ENCODE measurements around the gene AS3MT. TPM values are rescaled to one million over a fixed set of nuclear protein-coding genes. Genes with fewer than 3 reads are reported as not detected.

The AS3MT gene
- total RNA-seq, 3 donors from 2014 or later, result 0.27 to 1.6 TPM; not detected in 1

DNA sequence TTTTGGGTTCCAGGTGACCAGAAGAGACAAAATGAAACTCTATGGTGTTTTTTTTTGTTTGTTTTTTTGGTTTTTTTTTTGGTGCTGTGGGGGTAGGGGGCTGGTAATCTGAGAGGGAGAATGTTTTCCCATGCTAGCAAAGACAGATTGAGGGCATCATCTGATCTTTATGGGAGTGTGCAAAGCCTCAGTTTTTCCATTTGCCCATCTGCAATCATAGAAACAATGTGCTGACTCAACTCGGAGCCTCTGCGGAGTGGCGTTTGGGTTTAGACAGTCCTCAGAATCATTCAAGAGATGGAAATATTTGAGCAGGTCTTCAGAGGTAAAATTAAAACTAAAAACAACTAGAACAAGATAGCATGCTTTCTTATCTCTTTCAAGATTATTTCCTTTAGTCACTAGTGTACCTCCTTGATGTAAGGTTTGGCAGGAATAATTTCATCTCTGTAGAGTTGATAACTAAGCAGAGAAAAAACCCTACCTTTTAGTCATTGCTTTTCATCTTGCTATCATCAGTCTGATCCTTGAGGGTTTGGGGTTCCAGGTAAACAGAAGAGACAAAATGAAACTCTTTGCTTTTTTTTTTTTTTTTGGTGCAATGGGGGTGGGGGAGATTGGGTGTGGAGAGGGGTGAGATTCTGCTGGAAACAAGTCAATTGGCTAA lies 66.8 kb downstream of the AS3MT start:
- no peaks in the 10 kb centered on the region for H3K4me1 ChIP-seq (ENCODE audit: low read depth)
- no peaks in the 10 kb centered on the region for H3K9me3 ChIP-seq
- ATAC-seq (no peak), DNase-seq (no peak)
- intact Hi-C loops (cut with DNase I, micrococcal nuclease), result no loop called here
- no peak overlapping the region for H3K4me3 ChIP-seq
- TF ChIP-seq, protein P1, sequence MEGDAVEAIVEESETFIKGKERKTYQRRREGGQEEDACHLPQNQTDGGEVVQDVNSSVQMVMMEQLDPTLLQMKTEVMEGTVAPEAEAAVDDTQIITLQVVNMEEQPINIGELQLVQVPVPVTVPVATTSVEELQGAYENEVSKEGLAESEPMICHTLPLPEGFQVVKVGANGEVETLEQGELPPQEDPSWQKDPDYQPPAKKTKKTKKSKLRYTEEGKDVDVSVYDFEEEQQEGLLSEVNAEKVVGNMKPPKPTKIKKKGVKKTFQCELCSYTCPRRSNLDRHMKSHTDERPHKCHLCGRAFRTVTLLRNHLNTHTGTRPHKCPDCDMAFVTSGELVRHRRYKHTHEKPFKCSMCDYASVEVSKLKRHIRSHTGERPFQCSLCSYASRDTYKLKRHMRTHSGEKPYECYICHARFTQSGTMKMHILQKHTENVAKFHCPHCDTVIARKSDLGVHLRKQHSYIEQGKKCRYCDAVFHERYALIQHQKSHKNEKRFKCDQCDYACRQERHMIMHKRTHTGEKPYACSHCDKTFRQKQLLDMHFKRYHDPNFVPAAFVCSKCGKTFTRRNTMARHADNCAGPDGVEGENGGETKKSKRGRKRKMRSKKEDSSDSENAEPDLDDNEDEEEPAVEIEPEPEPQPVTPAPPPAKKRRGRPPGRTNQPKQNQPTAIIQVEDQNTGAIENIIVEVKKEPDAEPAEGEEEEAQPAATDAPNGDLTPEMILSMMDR (IDR thresholded peaks at IDR 0.05), result no peak
- no peaks in the 10 kb centered on the region for H3K36me3 ChIP-seq (ENCODE audit: low read depth)

DNA sequence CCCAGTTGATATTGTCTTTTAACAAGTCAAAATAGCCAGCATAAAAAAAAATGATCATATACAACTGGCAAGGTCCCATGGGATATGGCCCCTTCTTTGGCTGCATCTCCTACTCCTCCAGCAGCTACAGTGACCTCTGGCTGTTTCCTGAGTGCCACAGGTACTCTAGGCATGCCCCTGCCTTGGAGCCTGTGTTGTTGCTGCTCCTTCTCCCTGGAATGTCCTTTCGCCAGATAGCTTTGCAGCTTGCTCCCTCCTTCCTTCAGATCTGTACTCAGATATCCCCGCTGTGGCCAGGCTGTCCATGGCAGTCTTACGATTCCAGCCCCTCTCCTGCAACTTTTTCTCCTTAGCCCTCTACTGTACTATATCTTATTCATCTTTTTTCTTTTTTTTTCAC lies 72.1 kb downstream of the AS3MT start:
- intact Hi-C loops (cut with DNase I, micrococcal nuclease), result no loop called here
- DNase-seq, result no peak
- TF ChIP-seq, protein P1 (IDR thresholded peaks at IDR 0.05), result no peak
- H3K4me3 ChIP-seq, result no peak overlapping the region
- no peak for ATAC-seq
- no peaks in the 10 kb centered on the region for H3K9me3 ChIP-seq
- H3K36me3 ChIP-seq (ENCODE audit: low read depth), result no peaks in the 10 kb centered on the region
- H3K4me1 ChIP-seq (ENCODE audit: low read depth), result no peaks in the 10 kb centered on the region

DNA sequence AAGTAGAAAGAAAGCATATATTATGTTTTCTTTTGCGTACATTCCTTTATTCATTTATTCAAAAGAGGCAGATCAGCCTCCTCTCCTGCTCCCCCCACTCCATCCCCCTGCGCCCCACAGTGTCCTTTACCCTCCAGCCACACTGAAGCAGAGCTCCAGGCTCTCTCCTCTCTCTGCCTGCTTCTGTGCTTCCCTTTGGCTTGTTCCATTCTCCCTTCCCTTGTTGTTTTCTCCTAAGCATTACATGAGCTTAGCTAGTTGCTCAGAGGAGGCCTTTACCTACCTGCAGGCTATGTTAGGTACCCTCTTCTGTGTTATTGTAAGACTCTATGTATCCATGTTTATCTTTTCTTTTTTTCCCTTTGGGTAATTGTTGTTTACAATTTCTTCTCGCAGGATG lies 76.2 kb downstream of the AS3MT start:
- intact Hi-C loops (cut with DNase I, micrococcal nuclease), result no loop called here
- no peak overlapping the region for H3K4me3 ChIP-seq
- H3K9me3 ChIP-seq, result no peaks in the 10 kb centered on the region
- ATAC-seq, result no peak
- TF ChIP-seq, protein P1 (IDR thresholded peaks at IDR 0.05), result no peak
- no peaks in the 10 kb centered on the region for H3K36me3 ChIP-seq (ENCODE audit: low read depth)
- DNase-seq, result no peak
- H3K4me1 ChIP-seq (ENCODE audit: low read depth), result no peaks in the 10 kb centered on the region

DNA sequence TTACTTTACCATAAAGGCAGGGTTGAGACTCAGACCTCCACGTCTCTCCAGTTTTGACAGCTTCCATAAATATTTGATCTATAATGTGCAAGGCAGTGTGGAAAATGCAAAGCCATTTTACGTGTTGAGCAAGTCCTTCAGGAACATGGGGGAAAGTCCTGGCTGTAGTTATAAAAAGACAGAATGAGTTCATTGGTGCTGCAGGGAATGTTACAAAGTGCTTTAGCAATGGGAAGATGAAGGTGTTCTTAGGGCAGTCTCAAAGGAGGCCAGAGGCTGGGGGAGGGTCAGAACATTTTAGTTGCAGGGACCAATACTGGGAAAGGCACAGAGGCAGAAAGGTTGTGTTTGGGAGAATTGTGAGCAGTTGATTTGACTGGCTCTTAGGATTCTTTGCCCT lies 76.7 kb downstream of the AS3MT start:
- Histone ChIP-seq H3K9me3 (no peaks in the 10 kb centered on the region), H3K4me3 (no peak overlapping the region), H3K4me1 (ENCODE audit: low read depth) (no peaks in the 10 kb centered on the region), H3K36me3 (ENCODE audit: low read depth) (no peaks in the 10 kb centered on the region)
- TF ChIP-seq, protein P1 (IDR thresholded peaks at IDR 0.05), result no peak
- intact Hi-C loops (cut with DNase I, micrococcal nuclease), result no loop called here
- DNase-seq (no peak), ATAC-seq (peak; percentile 25)

DNA sequence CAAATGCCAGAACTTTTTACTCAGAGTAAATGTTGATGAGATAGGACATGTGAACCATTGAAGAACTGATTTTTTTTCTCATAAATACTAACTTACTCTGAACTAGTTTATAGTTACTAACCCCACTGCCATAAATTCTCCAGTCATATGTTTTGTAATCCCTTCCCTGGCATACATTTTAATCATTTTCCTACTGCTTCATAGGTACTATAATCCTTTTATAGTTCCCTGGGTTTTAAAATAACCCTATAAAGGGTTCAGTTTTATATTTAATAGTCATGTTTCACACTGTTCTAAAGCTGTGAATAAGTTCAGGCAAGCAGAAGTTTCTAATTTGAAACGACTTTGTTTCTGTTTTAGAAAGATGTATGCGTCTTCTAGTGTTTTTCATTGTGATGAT lies 77.7 kb downstream of the AS3MT start:
- Histone ChIP-seq H3K4me1 (ENCODE audit: low read depth) (no peaks in the 10 kb centered on the region), H3K4me3 (no peak overlapping the region), H3K36me3 (ENCODE audit: low read depth) (no peaks in the 10 kb centered on the region), H3K9me3 (no peaks in the 10 kb centered on the region)
- no peak for ATAC-seq
- TF ChIP-seq, protein P1 (IDR thresholded peaks at IDR 0.05), result no peak
- DNase-seq, result no peak
- intact Hi-C loops (cut with DNase I, micrococcal nuclease), result no loop called here

DNA sequence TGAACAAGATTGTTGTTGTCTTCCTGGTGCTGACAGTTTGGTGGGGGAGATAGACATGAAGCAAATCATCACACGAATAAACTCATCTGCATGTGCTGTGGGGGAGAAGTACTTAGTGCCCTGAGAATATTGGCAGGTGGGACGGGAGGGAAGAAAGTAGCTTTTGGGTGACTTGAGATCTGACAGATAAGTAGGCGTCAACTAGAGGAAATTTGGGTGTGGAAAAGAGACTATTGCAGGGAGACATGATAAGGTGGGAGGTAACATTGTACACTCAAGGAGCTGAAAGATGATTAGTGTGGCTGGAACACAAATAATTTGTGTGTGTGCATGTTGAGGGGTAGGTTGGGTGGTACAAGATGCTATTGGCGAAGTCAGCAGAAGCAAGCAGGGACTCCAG lies 78.9 kb downstream of the AS3MT start:
- Histone ChIP-seq H3K36me3 (ENCODE audit: low read depth) (no peaks in the 10 kb centered on the region), H3K4me1 (ENCODE audit: low read depth) (no peaks in the 10 kb centered on the region), H3K9me3 (no peaks in the 10 kb centered on the region), H3K4me3 (no peak overlapping the region)
- no peak for DNase-seq
- no peak for ATAC-seq
- intact Hi-C loops (cut with DNase I, micrococcal nuclease), result no loop called here
- TF ChIP-seq, protein P1 (IDR thresholded peaks at IDR 0.05), result no peak

Data from mucosa of descending colon (tissue), 3 donors.